Esophagus muscularis mucosa (tissue), 3 donors: ENCODE data around the gene CALML4.
"Not testable (repeated sequence)": the region's sequence is repeated elsewhere in the genome, so short reads cannot be mapped to it uniquely, and the experiment has no call there.

Source experiments
- POLR2A ChIP-seq: fragments of 450-650 bp; IDR thresholded peaks from one replicate; pipeline ENCODE4 v1.6.1; 2017; ENCODE audit warnings: antibody characterized with exemption, moderate library complexity, mild to moderate bottlenecking, low read depth
- POLR2AphosphoS5 ChIP-seq, 2 donors: sonication (generic); formaldehyde crosslinking; IDR thresholded peaks; one replicate each; pipeline ENCODE4 v1.6.1; 2017; ENCODE audit warnings: antibody characterized with exemption in 2 of 2
- TF ChIP-seq, protein P1 (sequence below), 3 experiments: fragments of 200-600 bp in 2 of 3; fragments of 450-650 bp in 1 of 3; sonication (generic) in 2 of 3; IDR thresholded peaks; one replicate each; pipeline ENCODE4 v1.5.1; 2017 to 2019; ENCODE audit warnings: antibody characterized with exemption in 3 of 3, mild to moderate bottlenecking in 2 of 3, moderate library complexity in 1 of 3

GRCh38 chr15:68213491-68213845 lies 8.3 kb upstream of the CALML4 start:
- not testable (repeated sequence) for TF ChIP-seq POLR2A; POLR2AphosphoS5 (IDR thresholded peaks at IDR 0.05)
- TF ChIP-seq, protein P1, sequence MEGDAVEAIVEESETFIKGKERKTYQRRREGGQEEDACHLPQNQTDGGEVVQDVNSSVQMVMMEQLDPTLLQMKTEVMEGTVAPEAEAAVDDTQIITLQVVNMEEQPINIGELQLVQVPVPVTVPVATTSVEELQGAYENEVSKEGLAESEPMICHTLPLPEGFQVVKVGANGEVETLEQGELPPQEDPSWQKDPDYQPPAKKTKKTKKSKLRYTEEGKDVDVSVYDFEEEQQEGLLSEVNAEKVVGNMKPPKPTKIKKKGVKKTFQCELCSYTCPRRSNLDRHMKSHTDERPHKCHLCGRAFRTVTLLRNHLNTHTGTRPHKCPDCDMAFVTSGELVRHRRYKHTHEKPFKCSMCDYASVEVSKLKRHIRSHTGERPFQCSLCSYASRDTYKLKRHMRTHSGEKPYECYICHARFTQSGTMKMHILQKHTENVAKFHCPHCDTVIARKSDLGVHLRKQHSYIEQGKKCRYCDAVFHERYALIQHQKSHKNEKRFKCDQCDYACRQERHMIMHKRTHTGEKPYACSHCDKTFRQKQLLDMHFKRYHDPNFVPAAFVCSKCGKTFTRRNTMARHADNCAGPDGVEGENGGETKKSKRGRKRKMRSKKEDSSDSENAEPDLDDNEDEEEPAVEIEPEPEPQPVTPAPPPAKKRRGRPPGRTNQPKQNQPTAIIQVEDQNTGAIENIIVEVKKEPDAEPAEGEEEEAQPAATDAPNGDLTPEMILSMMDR (IDR thresholded peaks at IDR 0.05): not testable (repeated sequence)
